Mammary epithelial cell (primary cell): ENCODE measurements around the gene VAT1L.

ENCODE experiments used
- EZH2 ChIP-seq: IDR thresholded peaks from 2 replicates; pipeline ENCODE4 v1.6.1; 2012; ENCODE audit warnings: low read length, inconsistent platforms, borderline replicate concordance
- TF ChIP-seq, protein P1 (sequence below), 2 donors: IDR thresholded peaks in 1 of 2; conservative IDR thresholded peaks in 1 of 2; 2 replicates each; pipeline ENCODE4 v1.5.1; 2011 to 2012; ENCODE audit warnings: inconsistent platforms in 2 of 2, low read length in 2 of 2, mild to moderate bottlenecking in 2 of 2, control low read depth in 1 of 2, low read depth in 1 of 2; ENCODE audit not compliant: insufficient read depth in 1 of 2; ENCODE audit errors: extremely low read depth in 1 of 2

DNA sequence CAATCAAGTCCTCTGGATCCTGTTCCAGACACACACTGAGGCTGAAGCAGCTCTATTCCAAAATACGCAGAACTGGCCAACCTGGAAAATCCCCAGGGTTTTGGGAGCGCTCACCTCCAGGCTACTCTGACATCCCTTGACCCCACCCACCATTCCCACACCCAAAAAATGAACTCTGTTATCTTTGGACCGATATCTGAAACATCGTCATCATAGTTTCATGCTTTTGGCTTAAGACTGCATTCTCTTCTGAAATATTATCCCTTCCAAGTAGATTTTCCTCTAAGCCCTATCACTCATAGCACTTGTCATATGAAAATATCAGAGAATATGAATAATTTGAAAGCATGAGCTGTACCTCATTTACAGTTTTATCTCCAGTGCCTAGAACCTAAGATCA is 34.7 kb downstream of the VAT1L start:
- TF ChIP-seq EZH2 = no peak
- TF ChIP-seq, protein P1, sequence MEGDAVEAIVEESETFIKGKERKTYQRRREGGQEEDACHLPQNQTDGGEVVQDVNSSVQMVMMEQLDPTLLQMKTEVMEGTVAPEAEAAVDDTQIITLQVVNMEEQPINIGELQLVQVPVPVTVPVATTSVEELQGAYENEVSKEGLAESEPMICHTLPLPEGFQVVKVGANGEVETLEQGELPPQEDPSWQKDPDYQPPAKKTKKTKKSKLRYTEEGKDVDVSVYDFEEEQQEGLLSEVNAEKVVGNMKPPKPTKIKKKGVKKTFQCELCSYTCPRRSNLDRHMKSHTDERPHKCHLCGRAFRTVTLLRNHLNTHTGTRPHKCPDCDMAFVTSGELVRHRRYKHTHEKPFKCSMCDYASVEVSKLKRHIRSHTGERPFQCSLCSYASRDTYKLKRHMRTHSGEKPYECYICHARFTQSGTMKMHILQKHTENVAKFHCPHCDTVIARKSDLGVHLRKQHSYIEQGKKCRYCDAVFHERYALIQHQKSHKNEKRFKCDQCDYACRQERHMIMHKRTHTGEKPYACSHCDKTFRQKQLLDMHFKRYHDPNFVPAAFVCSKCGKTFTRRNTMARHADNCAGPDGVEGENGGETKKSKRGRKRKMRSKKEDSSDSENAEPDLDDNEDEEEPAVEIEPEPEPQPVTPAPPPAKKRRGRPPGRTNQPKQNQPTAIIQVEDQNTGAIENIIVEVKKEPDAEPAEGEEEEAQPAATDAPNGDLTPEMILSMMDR (conservative IDR thresholded peaks at IDR 0.05 in 1 of 2, IDR thresholded peaks at IDR 0.05 in 1 of 2; ENCODE audit: extremely low read depth in 1 of 2, insufficient read depth in 1 of 2, low read depth in 1 of 2, low read length in 2 of 2) = no peak
